ENCODE results near the gene USP37.

USP37 gene

DNA sequence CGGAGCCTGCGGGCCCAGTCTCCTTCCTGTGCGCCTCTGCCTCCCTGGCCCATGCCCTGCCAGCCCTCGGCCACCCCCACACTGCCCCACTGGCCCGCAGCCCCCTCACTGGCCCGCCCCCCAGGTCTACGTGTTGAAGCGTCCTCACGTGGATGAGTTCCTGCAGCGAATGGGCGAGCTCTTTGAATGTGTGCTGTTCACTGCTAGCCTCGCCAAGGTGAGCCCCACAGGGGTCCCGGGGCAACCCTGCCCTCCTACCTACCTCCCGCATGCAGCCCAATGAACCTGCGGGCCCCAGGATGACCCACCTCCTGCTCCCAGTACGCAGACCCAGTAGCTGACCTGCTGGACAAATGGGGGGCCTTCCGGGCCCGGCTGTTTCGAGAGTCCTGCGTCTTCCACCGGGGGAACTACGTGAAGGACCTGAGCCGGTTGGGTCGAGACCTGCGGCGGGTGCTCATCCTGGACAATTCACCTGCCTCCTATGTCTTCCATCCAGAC lies 165.2 kb downstream of the USP37 start:
- DNase-seq = no peak

DNA sequence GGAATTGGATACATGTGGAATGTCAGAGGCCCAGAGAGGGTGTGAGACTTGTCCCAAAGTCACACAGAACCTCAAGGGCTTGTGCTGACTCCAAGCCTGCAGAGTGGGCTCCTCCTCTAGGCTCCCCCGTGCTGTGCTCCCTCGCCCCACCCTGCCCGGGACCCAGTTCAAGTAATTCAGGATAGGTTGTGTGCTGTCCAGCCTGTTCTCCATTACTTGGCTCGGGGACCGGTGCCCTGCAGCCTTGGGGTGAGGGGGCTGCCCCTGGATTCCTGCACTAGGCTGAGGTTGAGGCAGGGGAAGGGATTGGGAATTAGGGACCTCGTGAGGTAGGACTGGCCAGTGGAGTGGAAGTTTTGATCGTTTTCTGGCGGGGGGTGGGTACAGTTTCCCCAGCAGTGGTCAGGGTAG lies 165.7 kb downstream of the USP37 start:
- DNase-seq = no peak

DNA sequence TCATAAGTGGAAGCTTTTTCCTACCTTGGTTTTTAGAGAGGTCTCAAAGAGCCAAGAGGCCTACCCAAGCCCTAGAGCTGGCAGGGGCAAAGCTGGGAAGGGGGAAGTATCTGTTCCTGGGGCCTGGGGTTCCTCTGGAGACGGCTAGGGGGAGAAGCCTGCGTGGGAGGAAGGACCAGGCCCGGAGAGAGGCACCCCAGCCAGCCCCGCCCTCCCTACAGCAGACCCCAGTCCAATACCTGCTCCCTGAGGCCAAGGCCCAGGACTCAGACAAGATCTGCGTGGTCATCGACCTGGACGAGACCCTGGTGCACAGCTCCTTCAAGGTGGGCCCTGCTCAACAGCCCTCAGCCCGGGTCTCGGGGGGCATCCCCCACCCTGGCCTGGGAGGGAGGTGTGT lies 166.3 kb downstream of the USP37 start:
- DNase-seq = no peak

DNA sequence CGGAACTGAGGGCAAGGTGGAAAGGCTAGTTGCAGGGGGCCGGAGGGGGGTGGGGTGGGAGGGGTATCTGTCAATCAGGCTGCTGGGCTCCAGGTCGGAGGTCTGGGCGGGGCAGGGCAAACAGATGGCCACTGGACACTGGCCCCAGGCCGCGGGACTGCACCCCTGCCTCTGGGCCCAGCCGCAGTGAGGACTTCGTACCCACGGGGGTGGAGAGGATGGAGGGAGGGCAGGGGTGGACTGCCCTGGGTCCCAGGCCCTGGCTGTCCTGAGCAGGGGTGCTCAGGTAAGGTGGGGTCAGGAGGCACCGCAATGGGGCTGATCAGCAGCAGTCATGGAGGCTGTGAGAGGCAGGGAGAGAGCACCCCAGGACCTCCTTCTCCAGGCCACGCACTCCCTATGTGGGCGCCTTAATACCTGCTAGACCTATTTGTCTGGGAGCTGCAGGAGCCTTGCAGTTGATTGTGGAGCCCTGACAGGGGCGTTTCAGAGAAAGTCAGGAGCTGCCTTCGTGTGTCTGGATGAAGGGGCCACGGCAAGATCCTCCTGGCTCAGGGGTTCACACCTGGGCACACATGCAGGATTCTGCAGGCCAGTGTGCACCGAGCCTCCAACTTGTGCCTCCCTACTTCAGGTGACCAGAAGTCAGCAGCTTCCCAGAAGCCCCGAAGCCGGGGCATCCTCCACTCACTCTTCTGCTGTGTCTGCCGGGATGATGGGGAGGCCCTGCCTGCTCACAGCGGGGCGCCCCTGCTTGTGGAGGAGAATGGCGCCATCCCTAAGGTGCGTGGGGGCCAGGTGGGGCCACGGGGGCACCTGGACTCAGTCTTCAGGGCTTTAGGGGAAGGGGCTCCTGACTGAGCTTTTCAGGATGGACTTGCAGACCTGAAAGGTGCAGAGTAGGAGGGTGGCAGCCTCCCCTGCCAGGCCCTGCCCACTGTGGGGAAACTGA lies 166.9 kb downstream of the USP37 start:
- no peak for DNase-seq

Measured in amygdala (tissue), 56 donors.